OCI-LY7 (cell line): ENCODE measurements around the gene CDC42BPB.

Experiments
- CTCF ChIP-seq: fragments of 200-600 bp; sonication (generic); conservative IDR thresholded peaks from 2 replicates; pipeline ENCODE4 v1.5.1; 2014; ENCODE audit warnings: mild to moderate bottlenecking, antibody characterized with exemption, low read length, moderate library complexity, mixed read lengths
- EZH2phosphoT487 ChIP-seq: fragments of 200-600 bp; sonication (generic); IDR thresholded peaks from 2 replicates; pipeline ENCODE4 v1.6.1; 2018; ENCODE audit warnings: low read depth, borderline replicate concordance, mild to moderate bottlenecking, mixed run types, antibody characterized with exemption, low read length, moderate library complexity, mixed read lengths

- no peak for TF ChIP-seq CTCF
- TF ChIP-seq EZH2phosphoT487: no peak
Observed at GRCh38 chr14:102953100-102953499, 104.2 kb downstream of the CDC42BPB start.
